MM.1S (cell line): ENCODE measurements around the gene WDR6.

Source experiments
- DNase-seq: peaks from one replicate; pipeline ENCODE4 v3.0.0-alpha.2; 2015
- H2AFZ ChIP-seq: fragments of 300-600 bp; sonication (generic); 2 replicates; pipeline ENCODE4 v1.6.0; 2016; ENCODE audit warnings: antibody characterized with exemption, low read length
- H3F3A ChIP-seq: fragments of 300-600 bp; sonication (generic); 2 replicates; pipeline ENCODE4 v1.6.1; 2016; ENCODE audit warnings: mild to moderate bottlenecking, antibody characterized with exemption, low read length, moderate library complexity, mixed read lengths; ENCODE audit not compliant: insufficient read depth
- H3K27ac ChIP-seq: fragments of 300-600 bp; sonication (generic); 2 replicates; pipeline ENCODE4 v1.5.1; 2016; ENCODE audit warnings: mild to moderate bottlenecking, low read length
- H3K27me3 ChIP-seq: fragments of 300-600 bp; sonication (generic); replicated peaks from 2 replicates; pipeline ENCODE4 v1.6.0; 2016; ENCODE audit warnings: low read length; ENCODE audit not compliant: insufficient read depth
- H3K36me3 ChIP-seq: fragments of 300-600 bp; sonication (generic); replicated peaks from 2 replicates; pipeline ENCODE4 v1.6.1; 2016; ENCODE audit warnings: mild to moderate bottlenecking, low read length, mixed read lengths; ENCODE audit not compliant: insufficient read depth
- H3K4me1 ChIP-seq: fragments of 300-600 bp; sonication (generic); 2 replicates; pipeline ENCODE4 v1.6.1; 2016; ENCODE audit warnings: low read length, mixed read lengths
- H3K4me2 ChIP-seq: fragments of 300-600 bp; sonication (generic); 2 replicates; pipeline ENCODE4 v1.6.0; 2016; ENCODE audit warnings: low read depth, low read length
- H3K4me3 ChIP-seq: fragments of 300-600 bp; sonication (generic); 2 replicates; pipeline ENCODE4 v1.5.1; 2016; ENCODE audit warnings: low read length, mixed read lengths
- H3K79me2 ChIP-seq: fragments of 300-600 bp; sonication (generic); 2 replicates; pipeline ENCODE4 v1.6.1; 2016; ENCODE audit warnings: mixed run types, low read length, mixed read lengths
- H3K9ac ChIP-seq: fragments of 300-600 bp; sonication (generic); 2 replicates; pipeline ENCODE4 v1.6.1; 2016; ENCODE audit warnings: low read length, mixed read lengths
- H3K9me2 ChIP-seq: fragments of 300-600 bp; sonication (generic); replicated peaks from 2 replicates; pipeline ENCODE4 v1.6.1; 2016; ENCODE audit warnings: mild to moderate bottlenecking, low read length, mixed read lengths; ENCODE audit not compliant: insufficient read depth
- H3K9me3 ChIP-seq: fragments of 300-600 bp; sonication (generic); replicated peaks from 2 replicates; pipeline ENCODE4 v1.6.1; 2016; ENCODE audit warnings: mild to moderate bottlenecking, low read length, mixed read lengths; ENCODE audit not compliant: insufficient read depth
- H4K20me1 ChIP-seq: fragments of 300-600 bp; sonication (generic); 2 replicates; pipeline ENCODE4 v1.6.1; 2016; ENCODE audit warnings: mild to moderate bottlenecking, low read length, moderate library complexity, mixed read lengths; ENCODE audit not compliant: insufficient read depth
- CTCF ChIP-seq: fragments of 300-600 bp; sonication (generic); IDR thresholded peaks from 2 replicates; pipeline ENCODE4 v1.5.1; 2016; ENCODE audit warnings: antibody characterized with exemption, low read length, mixed read lengths
- EZH2 ChIP-seq: fragments of 300-600 bp; sonication (generic); optimal IDR thresholded peaks from 2 replicates; pipeline ENCODE3; 2017; ENCODE audit warnings: low read depth, mild to moderate bottlenecking, antibody characterized with exemption, low read length, mixed read lengths
- EZH2phosphoT487 ChIP-seq: fragments of 300-600 bp; sonication (generic); IDR thresholded peaks from 2 replicates; pipeline ENCODE4 v1.6.1; 2018; ENCODE audit warnings: antibody characterized with exemption, low read length

The WDR6 gene

DNA sequence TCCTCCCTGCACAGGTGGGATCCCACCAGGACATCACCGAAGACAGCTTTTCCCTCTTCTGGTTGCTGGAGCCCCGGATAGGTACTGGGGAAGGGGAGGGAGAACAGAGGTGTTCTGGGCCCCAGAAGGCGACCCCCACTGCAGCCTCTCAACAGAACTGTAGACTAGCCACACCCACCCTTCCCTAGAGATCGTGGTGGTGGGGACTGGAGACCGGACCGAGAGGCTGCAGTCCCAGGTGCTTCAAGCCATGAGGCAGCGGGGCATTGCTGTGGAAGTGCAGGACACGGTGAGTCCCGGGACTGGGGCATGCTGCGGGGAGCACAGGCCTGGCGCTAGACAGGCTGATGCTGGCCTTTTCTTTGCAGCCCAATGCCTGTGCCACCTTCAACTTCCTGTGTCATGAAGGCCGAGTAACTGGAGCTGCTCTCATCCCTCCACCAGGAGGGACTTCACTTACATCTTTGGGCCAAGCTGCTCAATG, 15.5 kb downstream of the WDR6 start:
- DNase-seq = peak; percentile 42
- Histone ChIP-seq H3K9me2 (no peaks in the 10 kb centered on the region), H3K36me3 (peaks cover 9% of the 10 kb centered on the region; the same call in 1 of the 2 replicates), H3K4me1 (peaks cover 53% of the 10 kb centered on the region), H2AFZ (no peak overlapping the region), H3K4me2 (peak overlapping the region; percentile 95), H3K27ac (peak overlapping the region; percentile 99), H3K4me3 (peak overlapping the region; percentile 93), H4K20me1 (no peaks in the 10 kb centered on the region), H3K79me2 (peaks cover 74% of the 10 kb centered on the region), H3K9me3 (no peaks in the 10 kb centered on the region), H3K27me3 (no peaks in the 10 kb centered on the region), H3K9ac (peak overlapping the region; percentile 97), H3F3A (peaks cover 79% of the 10 kb centered on the region)
- TF ChIP-seq EZH2phosphoT487 (no peak), EZH2 (no peak), CTCF (no peak)

GRCh38 chr3:49023775-49024174, 16.6 kb downstream of the WDR6 start:
- H3K4me1 ChIP-seq = peaks cover 59% of the 10 kb centered on the region
- H3K9me2 ChIP-seq = no peaks in the 10 kb centered on the region
- no peak overlapping the region for H3K27ac ChIP-seq
- H3K9ac ChIP-seq = 0 out of 2 replicates have a peak overlapping the region, but pooled peaks have one; percentile 1
- no peak overlapping the region for H3K4me3 ChIP-seq
- H3K36me3 ChIP-seq = peaks cover 9% of the 10 kb centered on the region; the same call in 1 of the 2 replicates
- peaks cover 78% of the 10 kb centered on the region for H3F3A ChIP-seq
- H3K27me3 ChIP-seq = no peaks in the 10 kb centered on the region
- H3K79me2 ChIP-seq = peaks cover 84% of the 10 kb centered on the region
- H2AFZ ChIP-seq = no peak overlapping the region
- no peaks in the 10 kb centered on the region for H3K9me3 ChIP-seq
- TF ChIP-seq EZH2 = no peak
- TF ChIP-seq EZH2phosphoT487 = no peak
- TF ChIP-seq CTCF = no peak
- H4K20me1 ChIP-seq = no peaks in the 10 kb centered on the region
- H3K4me2 ChIP-seq = no peak overlapping the region
- DNase-seq = no peak

GRCh38 chr3:49024449-49024848, 17.3 kb downstream of the WDR6 start:
- Histone ChIP-seq H4K20me1 (no peaks in the 10 kb centered on the region), H2AFZ (no peak overlapping the region), H3K4me1 (peaks cover 59% of the 10 kb centered on the region), H3K4me3 (no peak overlapping the region), H3K27ac (no peak overlapping the region), H3K79me2 (peaks cover 88% of the 10 kb centered on the region), H3K9ac (peak overlapping the region; percentile 1; the same call in 1 of the 2 replicates), H3K27me3 (no peaks in the 10 kb centered on the region), H3K9me3 (no peaks in the 10 kb centered on the region), H3K36me3 (peaks cover 9% of the 10 kb centered on the region; the same call in 1 of the 2 replicates), H3F3A (peaks cover 74% of the 10 kb centered on the region), H3K9me2 (no peaks in the 10 kb centered on the region), H3K4me2 (peak overlapping the region; percentile 19; the same call in 1 of the 2 replicates)
- DNase-seq = no peak
- no peak for TF ChIP-seq EZH2
- TF ChIP-seq EZH2phosphoT487 = no peak
- no peak for TF ChIP-seq CTCF
